Endothelial cell (in vitro differentiated cells): ENCODE measurements around the gene DYNC2H1. TPM values are rescaled to one million over a fixed set of nuclear protein-coding genes. Genes with fewer than 3 reads are reported as not detected.

Source experiments
- DNase-seq: peaks from one replicate; pipeline ENCODE4 v3.0.0; 2021; ENCODE audit warnings: low spot score
- H3K27ac Mint-ChIP-seq: one replicate; pipeline ENCODE4 v1.8.0; 2021; ENCODE audit warnings: mixed read lengths, inconsistent platforms; ENCODE audit not compliant: unreplicated experiment
- H3K27me3 Mint-ChIP-seq: one replicate; pipeline ENCODE4 v1.8.0; 2021; ENCODE audit warnings: mild to moderate bottlenecking, moderate library complexity, mixed read lengths, inconsistent platforms; ENCODE audit not compliant: unreplicated experiment
- H3K36me3 Mint-ChIP-seq: one replicate; pipeline ENCODE4 v1.8.0; 2021; ENCODE audit warnings: mild to moderate bottlenecking, low read depth, mixed read lengths, inconsistent platforms; ENCODE audit not compliant: unreplicated experiment
- H3K4me1 Mint-ChIP-seq: one replicate; pipeline ENCODE4 v1.8.0; 2021; ENCODE audit warnings: mild to moderate bottlenecking, mixed read lengths, inconsistent platforms; ENCODE audit not compliant: unreplicated experiment
- H3K4me3 Mint-ChIP-seq: one replicate; pipeline ENCODE4 v1.8.0; 2021; ENCODE audit warnings: mild to moderate bottlenecking, mixed read lengths, inconsistent platforms; ENCODE audit not compliant: unreplicated experiment
- H3K9me3 Mint-ChIP-seq: one replicate; pipeline ENCODE4 v1.8.0; 2021; ENCODE audit warnings: mixed read lengths, inconsistent platforms; ENCODE audit not compliant: unreplicated experiment
- CTCF ChIP-seq: fragments of 200-600 bp; sonication (generic); IDR thresholded peaks from one replicate; pipeline ENCODE4 v1.5.0; 2021; ENCODE audit warnings: antibody characterized with exemption; ENCODE audit not compliant: unreplicated experiment
- total RNA-seq: library from RNA; stranded (reverse); fragmentation: NEBNext Ultra II Directional; extraction: Animal tissue kit (Norgen Biotek cat#: 25700); gene quantifications from one replicate; pipeline ENCODE4 v1.2.1, GENCODE V29; 2021; ENCODE audit not compliant: unreplicated experiment

The DYNC2H1 gene
- total RNA-seq, 1 donor from 2014 or later, result 7.9 TPM

GRCh38 chr11:103097279-103097678, 11.9 kb upstream of the DYNC2H1 start:
- Mint-ChIP-seq H3K27ac (no peak overlapping the region), H3K4me1 (peaks cover 6% of the 10 kb centered on the region), H3K27me3 (peaks cover 3% of the 10 kb centered on the region), H3K9me3 (no peaks in the 10 kb centered on the region), H3K36me3 (peaks cover 3% of the 10 kb centered on the region), H3K4me3 (no peak overlapping the region)
- DNase-seq, result no peak
- no peak for TF ChIP-seq CTCF

GRCh38 chr11:103109818-103110388, 677 bp downstream of the DYNC2H1 start:
- Mint-ChIP-seq H3K36me3 (peaks cover 4% of the 10 kb centered on the region), H3K9me3 (no peaks in the 10 kb centered on the region), H3K27ac (peak overlapping the region; percentile 97), H3K4me3 (peak overlapping the region; percentile 97), H3K27me3 (peaks cover 2% of the 10 kb centered on the region), H3K4me1 (peaks cover 9% of the 10 kb centered on the region)
- peak; percentile 15 for DNase-seq
- TF ChIP-seq CTCF, result no peak

GRCh38 chr11:103110391-103110790, 1.2 kb downstream of the DYNC2H1 start:
- DNase-seq, result no peak
- Mint-ChIP-seq H3K4me3 (peak overlapping the region; percentile 97), H3K9me3 (no peaks in the 10 kb centered on the region), H3K27me3 (peaks cover 2% of the 10 kb centered on the region), H3K4me1 (peaks cover 10% of the 10 kb centered on the region), H3K36me3 (peaks cover 4% of the 10 kb centered on the region), H3K27ac (no peak overlapping the region)
- no peak for TF ChIP-seq CTCF

GRCh38 chr11:103111400-103111799, 2.2 kb downstream of the DYNC2H1 start:
- H3K4me3 Mint-ChIP-seq, result no peak overlapping the region
- H3K4me1 Mint-ChIP-seq, result peaks cover 10% of the 10 kb centered on the region
- H3K9me3 Mint-ChIP-seq, result no peaks in the 10 kb centered on the region
- peaks cover 4% of the 10 kb centered on the region for H3K36me3 Mint-ChIP-seq
- DNase-seq, result no peak
- H3K27ac Mint-ChIP-seq, result no peak overlapping the region
- H3K27me3 Mint-ChIP-seq, result peaks cover 2% of the 10 kb centered on the region
- TF ChIP-seq CTCF, result no peak

GRCh38 chr11:103112364-103112763, 3.1 kb downstream of the DYNC2H1 start:
- TF ChIP-seq CTCF, result no peak
- Mint-ChIP-seq H3K36me3 (peaks cover 4% of the 10 kb centered on the region), H3K27me3 (peaks cover 2% of the 10 kb centered on the region), H3K9me3 (no peaks in the 10 kb centered on the region), H3K27ac (no peak overlapping the region), H3K4me1 (peaks cover 10% of the 10 kb centered on the region), H3K4me3 (no peak overlapping the region)
- no peak for DNase-seq
